Measurements from ENCODE around the gene KDR. TPM values are rescaled to one million over a fixed set of nuclear protein-coding genes. Genes with fewer than 3 reads are reported as not detected.

Gene KDR
- total RNA-seq, 2 experiments from 2014 or later = not detected

- BruUV-seq (replicated peaks) = no TSS peak
- H3K79me2 ChIP-seq (ENCODE audit: insufficient read depth, low read depth, low read length) = no peaks in the 10 kb centered on the region
- no peak for TF ChIP-seq CTCF (conservative IDR thresholded peaks at IDR 0.05; ENCODE audit: low read length)
- no peak for TF ChIP-seq EZH2phosphoT487 (IDR thresholded peaks at IDR 0.05; ENCODE audit: borderline replicate concordance, low read depth, low read length)
- no peaks in the 10 kb centered on the region for H3K36me3 ChIP-seq (ENCODE audit: insufficient read depth, low read length)
- intact Hi-C loops (cut with micrococcal nuclease; ENCODE audit: unreplicated experiment) = no loop called here
- ChIA-PET POLR2A (interaction anchor here (0.5 to 0.6 kb wide), 2 partner anchors 41 to 151 kb away, joined by 3 to 4 read pairs; no protein-coding TSS in a partner anchor), CTCF (ENCODE audit: unreplicated experiment) (no interaction called here)
- no peaks in the 10 kb centered on the region for H3K9me3 ChIP-seq (ENCODE audit: low read length)
- no peak overlapping the region for H3K4me2 ChIP-seq (ENCODE audit: low read length)
- H3K9me2 ChIP-seq (ENCODE audit: insufficient read depth, low read length) = no peaks in the 10 kb centered on the region
- no peaks in the 10 kb centered on the region for H3K4me1 ChIP-seq (ENCODE audit: insufficient read depth, low read length, poor library complexity, severe bottlenecking)
- H3K27ac ChIP-seq (ENCODE audit: low read depth, low read length, poor library complexity, severe bottlenecking) = no peak overlapping the region
- H2AFZ ChIP-seq (ENCODE audit: low read length) = no peak overlapping the region
- H3K4me3 ChIP-seq (ENCODE audit: low read depth, low read length, poor library complexity, severe bottlenecking) = no peak overlapping the region
- DNase-seq (ENCODE audit: low spot score) = no peak
- no peaks in the 10 kb centered on the region for H4K20me1 ChIP-seq (ENCODE audit: insufficient read depth, low read length)
Observed at GRCh38 chr4:55031158-55031557, 94.2 kb downstream of the KDR start.

- H3K4me1 ChIP-seq (ENCODE audit: insufficient read depth, low read length, poor library complexity, severe bottlenecking) = no peaks in the 10 kb centered on the region
- H3K36me3 ChIP-seq (ENCODE audit: insufficient read depth, low read length) = no peaks in the 10 kb centered on the region
- H4K20me1 ChIP-seq (ENCODE audit: insufficient read depth, low read length) = no peaks in the 10 kb centered on the region
- ChIA-PET POLR2A (no interaction called here), CTCF (ENCODE audit: unreplicated experiment) (no interaction called here)
- H3K27ac ChIP-seq (ENCODE audit: low read depth, low read length, poor library complexity, severe bottlenecking) = no peak overlapping the region
- intact Hi-C loops (cut with micrococcal nuclease; ENCODE audit: unreplicated experiment) = no loop called here
- no peak overlapping the region for H3K4me2 ChIP-seq (ENCODE audit: low read length)
- no TSS peak for BruUV-seq (replicated peaks)
- no peak overlapping the region for H2AFZ ChIP-seq (ENCODE audit: low read length)
- H3K79me2 ChIP-seq (ENCODE audit: insufficient read depth, low read depth, low read length) = no peaks in the 10 kb centered on the region
- H3K4me3 ChIP-seq (ENCODE audit: low read depth, low read length, poor library complexity, severe bottlenecking) = no peak overlapping the region
- TF ChIP-seq EZH2phosphoT487 (IDR thresholded peaks at IDR 0.05; ENCODE audit: borderline replicate concordance, low read depth, low read length) (no peak), CTCF (conservative IDR thresholded peaks at IDR 0.05; ENCODE audit: low read length) (no peak)
- H3K9me3 ChIP-seq (ENCODE audit: low read length) = no peaks in the 10 kb centered on the region
- H3K9me2 ChIP-seq (ENCODE audit: insufficient read depth, low read length) = no peaks in the 10 kb centered on the region
- DNase-seq (ENCODE audit: low spot score) = no peak
Observed at GRCh38 chr4:55030589-55030988, 94.8 kb downstream of the KDR start.

GRCh38 chr4:55029821-55030503 lies 95.4 kb downstream of the KDR start:
- CTCF ChIA-PET (ENCODE audit: unreplicated experiment) = no interaction called here
- Histone ChIP-seq H3K79me2 (ENCODE audit: insufficient read depth, low read depth, low read length) (no peaks in the 10 kb centered on the region), H3K9me3 (ENCODE audit: low read length) (no peaks in the 10 kb centered on the region), H2AFZ (ENCODE audit: low read length) (no peak overlapping the region), H3K4me3 (ENCODE audit: low read depth, low read length, poor library complexity, severe bottlenecking) (no peak overlapping the region), H3K4me1 (ENCODE audit: insufficient read depth, low read length, poor library complexity, severe bottlenecking) (no peaks in the 10 kb centered on the region), H3K4me2 (ENCODE audit: low read length) (no peak overlapping the region), H3K36me3 (ENCODE audit: insufficient read depth, low read length) (no peaks in the 10 kb centered on the region), H3K27ac (ENCODE audit: low read depth, low read length, poor library complexity, severe bottlenecking) (no peak overlapping the region), H3K9me2 (ENCODE audit: insufficient read depth, low read length) (no peaks in the 10 kb centered on the region), H4K20me1 (ENCODE audit: insufficient read depth, low read length) (no peaks in the 10 kb centered on the region)
- TF ChIP-seq EZH2phosphoT487 (IDR thresholded peaks at IDR 0.05; ENCODE audit: borderline replicate concordance, low read depth, low read length) = no peak
- TF ChIP-seq CTCF (conservative IDR thresholded peaks at IDR 0.05; ENCODE audit: low read length) = no peak
- intact Hi-C loops (cut with micrococcal nuclease; ENCODE audit: unreplicated experiment) = no loop called here
- POLR2A ChIA-PET = interaction anchor here (0.5 kb wide), 1 partner anchor 1875 kb away, joined by 3 read pairs; no protein-coding TSS in a partner anchor
- DNase-seq (ENCODE audit: low spot score) = no peak
- no TSS peak for BruUV-seq (replicated peaks)

All from OCI-LY7 (cell line).